WTC11 (cell line): ENCODE data around the gene TRAF2. TPM values are rescaled to one million over a fixed set of nuclear protein-coding genes. Genes with fewer than 3 reads are reported as not detected.

ENCODE experiments used
- ATAC-seq: fragments of 200-7000 bp; cut with Tn5 transposase; 2 replicates; pipeline ENCODE4 v1.10.0; 2021; ENCODE audit warnings: mild to moderate bottlenecking, moderate library complexity
- CTCF ChIA-PET: fragments of 300-600 bp; sonication (Branson Sonifier 250); formaldehyde crosslinking; loops from one replicate; lab custom pipeline; 2021; ENCODE audit warnings: antibody characterized with exemption; lab: Charles Lee
- POLR2A ChIA-PET: fragments of 350-600 bp; sonication (Branson Sonifier 250); formaldehyde crosslinking; loops from one replicate; lab custom pipeline; 2021; ENCODE audit warnings: antibody characterized with exemption; lab: Charles Lee
- DNase-seq: peaks from one replicate; pipeline ENCODE4 v3.0.0; 2021; ENCODE audit warnings: low spot score
- H3K27ac Mint-ChIP-seq: 2 replicates; pipeline ENCODE4 v1.8.0; 2021; ENCODE audit warnings: mixed read lengths
- H3K27me3 Mint-ChIP-seq: 2 replicates; pipeline ENCODE4 v1.8.0; 2021; ENCODE audit warnings: low read depth, mild to moderate bottlenecking, moderate library complexity, mixed read lengths
- H3K36me3 Mint-ChIP-seq: 2 replicates; pipeline ENCODE4 v1.8.0; 2021; ENCODE audit warnings: mixed read lengths
- H3K4me1 Mint-ChIP-seq: 2 replicates; pipeline ENCODE4 v1.8.0; 2022; ENCODE audit warnings: mixed read lengths
- H3K4me3 Mint-ChIP-seq: 2 replicates; pipeline ENCODE4 v1.8.0; 2021; ENCODE audit warnings: mild to moderate bottlenecking, moderate library complexity, mixed read lengths
- H3K9me3 Mint-ChIP-seq: 2 replicates; pipeline ENCODE4 v1.8.0; 2021; ENCODE audit warnings: mixed read lengths
- ATF1 ChIP-seq: sonication (generic); formaldehyde crosslinking; IDR thresholded peaks from 2 replicates; pipeline ENCODE4 v1.8.1; 2023; ENCODE audit warnings: mild to moderate bottlenecking, moderate library complexity, missing genetic modification reagents
- CTCF ChIP-seq: fragments of 200-600 bp; IDR thresholded peaks from 2 replicates; pipeline ENCODE4 v1.8.0; 2022; ENCODE audit warnings: antibody characterized with exemption
- ESRRA ChIP-seq: sonication (generic); formaldehyde crosslinking; IDR thresholded peaks from 2 replicates; pipeline ENCODE4 v1.8.1; 2022; ENCODE audit warnings: mild to moderate bottlenecking, missing genetic modification reagents, borderline replicate concordance
- ETV6 ChIP-seq: sonication (generic); formaldehyde crosslinking; IDR thresholded peaks from 2 replicates; pipeline ENCODE4 v1.8.1; 2022; ENCODE audit warnings: mild to moderate bottlenecking, missing genetic modification reagents
- NR1H2 ChIP-seq: sonication (generic); formaldehyde crosslinking; IDR thresholded peaks from 2 replicates; pipeline ENCODE4 v1.9.0; 2021; ENCODE audit warnings: mild to moderate bottlenecking, moderate library complexity, missing genetic modification reagents
- NR2C2 ChIP-seq: sonication (generic); formaldehyde crosslinking; IDR thresholded peaks from 2 replicates; pipeline ENCODE4 v1.8.0; 2022; ENCODE audit warnings: mild to moderate bottlenecking, missing genetic modification reagents
- NR3C1 ChIP-seq: sonication (generic); formaldehyde crosslinking; conservative IDR thresholded peaks from 2 replicates; pipeline ENCODE4 v1.8.1; 2023; ENCODE audit warnings: low read depth, mild to moderate bottlenecking, missing genetic modification reagents
- PRRX2 ChIP-seq: fragments of 250-450 bp; sonication (Bioruptor Pico); IDR thresholded peaks from 2 replicates; pipeline ENCODE4 v1.8.0; 2021; ENCODE audit warnings: mild to moderate bottlenecking
- RELA ChIP-seq: sonication (generic); formaldehyde crosslinking; IDR thresholded peaks from 2 replicates; pipeline ENCODE4 v1.8.1; 2022; ENCODE audit warnings: missing genetic modification reagents, mild to moderate bottlenecking, borderline replicate concordance
- TP53 ChIP-seq: sonication (generic); formaldehyde crosslinking; IDR thresholded peaks from 2 replicates; pipeline ENCODE4 v1.8.1; 2023; ENCODE audit warnings: mild to moderate bottlenecking, missing genetic modification reagents
- ZBTB43 ChIP-seq: sonication (generic); formaldehyde crosslinking; IDR thresholded peaks from 2 replicates; pipeline ENCODE4 v1.8.1; 2023; ENCODE audit warnings: mild to moderate bottlenecking, missing genetic modification reagents
- ZNF219 ChIP-seq: sonication (generic); formaldehyde crosslinking; IDR thresholded peaks from 2 replicates; pipeline ENCODE4 v1.8.0; 2023; ENCODE audit warnings: missing genetic modification reagents, mild to moderate bottlenecking, borderline replicate concordance
- ZNF416 ChIP-seq: fragments of 250-450 bp; sonication (Bioruptor Pico); IDR thresholded peaks from 2 replicates; pipeline ENCODE4 v1.9.0; 2021; ENCODE audit warnings: mild to moderate bottlenecking, inconsistent platforms
- ZNF512 ChIP-seq: sonication (generic); formaldehyde crosslinking; IDR thresholded peaks from 2 replicates; pipeline ENCODE4 v1.8.1; 2022; ENCODE audit warnings: missing genetic modification reagents, borderline replicate concordance
- ZNF532 ChIP-seq: fragments of 250-450 bp; sonication (Bioruptor Pico); IDR thresholded peaks from 2 replicates; pipeline ENCODE4 v1.9.0; 2021; ENCODE audit warnings: mild to moderate bottlenecking, borderline replicate concordance
- ZSCAN18 ChIP-seq: fragments of 250-450 bp; sonication (Bioruptor Pico); IDR thresholded peaks from 2 replicates; pipeline ENCODE4 v2.1.2; 2022; ENCODE audit warnings: mild to moderate bottlenecking, moderate library complexity
- total RNA-seq: library from RNA; stranded (reverse); gene quantifications from 3 replicates; pipeline ENCODE4 v1.2.3, GENCODE V29; 2021
- TF ChIP-seq, protein P1 (sequence below): fragments of 250-450 bp; sonication (Bioruptor Pico); IDR thresholded peaks from 2 replicates; pipeline ENCODE4 v1.9.0; 2021; ENCODE audit warnings: mild to moderate bottlenecking
- TF ChIP-seq, protein P2 (sequence below): sonication (generic); formaldehyde crosslinking; IDR thresholded peaks from 2 replicates; pipeline ENCODE4 v1.8.0; 2022; ENCODE audit warnings: missing genetic modification reagents
- TF ChIP-seq, protein P3 (sequence below): sonication (generic); formaldehyde crosslinking; IDR thresholded peaks from 2 replicates; pipeline ENCODE4 v1.8.1; 2023; ENCODE audit warnings: mild to moderate bottlenecking, missing genetic modification reagents, moderate library complexity

TRAF2 gene
- total RNA-seq, 1 experiment from 2014 or later, result 55.0 TPM

GRCh38 chr9:136847826-136848392, 38.4 kb upstream of the TRAF2 start (continued):
- TF ChIP-seq ZSCAN18 (no peak), CTCF (no peak), RELA (CRISPR knock-in tag) (0 out of 2 replicates have a peak, but pooled peaks have one; percentile 76), PRRX2 (CRISPR knock-in tag) (no peak), ATF1 (CRISPR knock-in tag) (0 out of 2 replicates have a peak, but pooled peaks have one; percentile 74), ZNF416 (CRISPR knock-in tag) (no peak), ESRRA (no peak), ETV6 (no peak), TP53 (CRISPR knock-in tag) (no peak), ZNF219 (0 out of 2 replicates have a peak, but pooled peaks have one; percentile 28)
- TF ChIP-seq, protein P1, sequence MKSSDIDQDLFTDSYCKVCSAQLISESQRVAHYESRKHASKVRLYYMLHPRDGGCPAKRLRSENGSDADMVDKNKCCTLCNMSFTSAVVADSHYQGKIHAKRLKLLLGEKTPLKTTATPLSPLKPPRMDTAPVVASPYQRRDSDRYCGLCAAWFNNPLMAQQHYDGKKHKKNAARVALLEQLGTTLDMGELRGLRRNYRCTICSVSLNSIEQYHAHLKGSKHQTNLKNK, result no peak
- TF ChIP-seq, protein P2, sequence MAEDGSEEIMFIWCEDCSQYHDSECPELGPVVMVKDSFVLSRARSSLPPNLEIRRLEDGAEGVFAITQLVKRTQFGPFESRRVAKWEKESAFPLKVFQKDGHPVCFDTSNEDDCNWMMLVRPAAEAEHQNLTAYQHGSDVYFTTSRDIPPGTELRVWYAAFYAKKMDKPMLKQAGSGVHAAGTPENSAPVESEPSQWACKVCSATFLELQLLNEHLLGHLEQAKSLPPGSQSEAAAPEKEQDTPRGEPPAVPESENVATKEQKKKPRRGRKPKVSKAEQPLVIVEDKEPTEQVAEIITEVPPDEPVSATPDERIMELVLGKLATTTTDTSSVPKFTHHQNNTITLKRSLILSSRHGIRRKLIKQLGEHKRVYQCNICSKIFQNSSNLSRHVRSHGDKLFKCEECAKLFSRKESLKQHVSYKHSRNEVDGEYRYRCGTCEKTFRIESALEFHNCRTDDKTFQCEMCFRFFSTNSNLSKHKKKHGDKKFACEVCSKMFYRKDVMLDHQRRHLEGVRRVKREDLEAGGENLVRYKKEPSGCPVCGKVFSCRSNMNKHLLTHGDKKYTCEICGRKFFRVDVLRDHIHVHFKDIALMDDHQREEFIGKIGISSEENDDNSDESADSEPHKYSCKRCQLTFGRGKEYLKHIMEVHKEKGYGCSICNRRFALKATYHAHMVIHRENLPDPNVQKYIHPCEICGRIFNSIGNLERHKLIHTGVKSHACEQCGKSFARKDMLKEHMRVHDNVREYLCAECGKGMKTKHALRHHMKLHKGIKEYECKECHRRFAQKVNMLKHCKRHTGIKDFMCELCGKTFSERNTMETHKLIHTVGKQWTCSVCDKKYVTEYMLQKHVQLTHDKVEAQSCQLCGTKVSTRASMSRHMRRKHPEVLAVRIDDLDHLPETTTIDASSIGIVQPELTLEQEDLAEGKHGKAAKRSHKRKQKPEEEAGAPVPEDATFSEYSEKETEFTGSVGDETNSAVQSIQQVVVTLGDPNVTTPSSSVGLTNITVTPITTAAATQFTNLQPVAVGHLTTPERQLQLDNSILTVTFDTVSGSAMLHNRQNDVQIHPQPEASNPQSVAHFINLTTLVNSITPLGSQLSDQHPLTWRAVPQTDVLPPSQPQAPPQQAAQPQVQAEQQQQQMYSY (CRISPR knock-in tag), result peak; percentile 44; the same call in 1 of the 2 replicates

- Mint-ChIP-seq H3K4me3 (peak overlapping the region; percentile 94), H3K36me3 (peaks cover 2% of the 10 kb centered on the region; the same call in 1 of the 2 replicates), H3K27me3 (peaks cover 3% of the 10 kb centered on the region), H3K4me1 (peaks cover 6% of the 10 kb centered on the region), H3K9me3 (no peaks in the 10 kb centered on the region), H3K27ac (peak overlapping the region; percentile 94)
- DNase-seq (peak; percentile 60), ATAC-seq (peak; percentile 0; the same call in 1 of the 2 replicates)
- CTCF ChIA-PET, result interaction anchor here (0.7 to 3.0 kb wide), 11 partner anchors 13 to 220 kb away, joined by 3 to 18 read pairs (median 10); partner anchors contain the start of genes NPDC1 and RABL6
- POLR2A ChIA-PET, result interaction anchor here (0.6 to 3.0 kb wide), 6 partner anchors 13 to 452 kb away, joined by 3 to 14 read pairs (median 4); partner anchors contain the start of gene EDF1
- TF ChIP-seq ZBTB43 (CRISPR knock-in tag), result no peak
- TF ChIP-seq NR2C2 (CRISPR knock-in tag), result no peak; the same call in 1 of the 2 replicates
- no peak for TF ChIP-seq ZNF416 (CRISPR knock-in tag)
- no peak for TF ChIP-seq NR3C1 (CRISPR knock-in tag)
- TF ChIP-seq, protein P3, sequence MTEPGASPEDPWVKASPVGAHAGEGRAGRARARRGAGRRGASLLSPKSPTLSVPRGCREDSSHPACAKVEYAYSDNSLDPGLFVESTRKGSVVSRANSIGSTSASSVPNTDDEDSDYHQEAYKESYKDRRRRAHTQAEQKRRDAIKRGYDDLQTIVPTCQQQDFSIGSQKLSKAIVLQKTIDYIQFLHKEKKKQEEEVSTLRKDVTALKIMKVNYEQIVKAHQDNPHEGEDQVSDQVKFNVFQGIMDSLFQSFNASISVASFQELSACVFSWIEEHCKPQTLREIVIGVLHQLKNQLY (CRISPR knock-in tag), result no peak
- no peak for TF ChIP-seq NR1H2
- TF ChIP-seq ZNF512 (CRISPR knock-in tag), result no peak
- no peak for TF ChIP-seq ZNF532 (CRISPR knock-in tag)
Observed at GRCh38 chr9:136848393-136849037, 37.8 kb upstream of the TRAF2 start.
